HG03196 (cell line): ENCODE measurements around the gene BCL11B.

Experiments used
- ATAC-seq: cut with Tn5 transposase; IDR thresholded peaks from one replicate; pipeline ENCODE4 v1.9.1; 2021; ENCODE audit not compliant: unreplicated experiment

Gene BCL11B

DNA sequence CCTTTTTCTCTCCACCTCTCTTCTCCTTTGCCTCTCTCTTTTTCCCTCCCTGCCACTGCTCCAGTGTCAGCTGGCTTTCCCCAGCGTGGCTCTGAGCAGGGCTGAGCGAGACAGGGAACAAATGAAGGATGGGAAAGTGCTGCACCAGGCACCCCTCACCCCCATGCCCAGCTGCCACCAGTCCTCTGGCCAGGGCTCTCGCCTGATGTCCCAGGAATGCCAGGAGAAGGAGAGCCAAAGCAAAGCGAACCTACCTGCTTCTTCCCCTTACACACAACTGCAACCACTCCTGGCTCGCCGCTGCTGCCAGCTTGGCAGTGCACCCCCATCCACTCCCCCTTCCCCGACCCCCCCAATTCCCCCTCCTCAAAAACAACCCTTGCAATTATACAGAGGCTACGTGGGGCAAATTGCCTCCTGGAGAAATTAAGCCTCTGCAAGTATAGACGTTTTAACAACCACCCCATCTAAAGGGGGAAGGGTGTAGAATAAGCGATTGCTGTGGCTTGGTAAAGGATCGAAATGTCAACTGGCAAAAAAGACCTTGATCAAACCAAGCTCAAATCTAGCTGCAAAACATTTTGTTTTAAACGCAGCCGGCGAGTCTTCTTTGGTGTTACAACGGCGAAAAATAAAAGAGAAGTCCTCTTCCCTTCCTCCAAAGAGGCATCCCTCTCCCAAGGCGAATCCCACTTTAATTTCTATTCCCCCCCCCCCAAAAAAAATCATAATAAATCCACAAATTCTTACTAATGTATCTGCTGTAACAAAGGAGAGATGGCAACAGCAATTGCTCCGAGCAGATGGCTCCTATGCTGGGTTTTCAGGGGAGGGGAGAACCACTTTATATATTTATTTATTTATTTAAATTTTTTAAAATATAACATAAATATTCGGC, 2.9 kb downstream of the BCL11B start:
- no peak for ATAC-seq

DNA sequence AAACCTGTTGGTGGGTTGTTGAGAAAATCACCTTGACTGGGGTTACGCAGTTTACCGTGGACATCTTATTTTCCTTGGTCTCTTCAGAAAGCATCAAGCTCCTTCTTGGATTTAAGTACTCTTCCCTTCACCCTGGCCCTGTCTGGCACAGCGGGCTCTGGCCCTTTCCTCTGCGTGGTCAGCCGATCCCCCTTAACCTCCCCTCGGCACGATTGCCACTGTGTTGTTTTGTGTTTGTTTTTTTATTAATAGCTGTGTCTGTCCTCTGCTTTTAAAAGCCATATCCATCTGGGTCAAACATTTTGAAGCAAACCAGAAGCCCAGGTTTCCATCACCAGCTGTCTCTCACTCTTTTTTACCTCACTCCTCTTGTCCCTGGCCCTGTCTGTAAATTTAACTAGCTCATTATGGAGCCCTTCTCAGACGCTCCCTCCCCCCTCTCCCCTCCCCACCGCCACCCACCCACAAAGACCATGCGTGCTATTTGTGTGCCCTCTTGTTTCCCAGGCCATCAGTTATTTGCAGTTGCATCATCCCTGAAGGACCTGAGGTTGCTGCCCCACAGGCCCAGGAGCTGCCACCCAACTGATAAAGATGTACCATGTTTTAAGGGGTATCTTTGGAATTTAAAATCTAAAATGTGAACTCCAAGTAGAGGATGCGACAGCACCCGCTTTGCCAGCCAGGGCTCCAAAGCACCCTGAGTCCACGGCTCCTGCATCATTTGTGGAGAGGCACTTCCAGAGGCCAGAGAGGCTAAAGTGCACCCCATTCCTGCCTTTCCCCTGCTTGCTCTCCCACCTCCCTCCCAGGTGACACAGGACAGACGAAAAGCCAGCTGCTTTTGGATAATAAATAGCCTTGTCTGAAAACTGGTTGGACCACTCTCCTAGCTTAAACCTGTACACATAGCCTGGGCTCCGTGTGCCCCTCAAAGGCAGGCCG, 3.9 kb downstream of the BCL11B start:
- no peak for ATAC-seq

- no peak for ATAC-seq
Observed at GRCh38 chr14:99267381-99267780, 4.6 kb downstream of the BCL11B start.

DNA sequence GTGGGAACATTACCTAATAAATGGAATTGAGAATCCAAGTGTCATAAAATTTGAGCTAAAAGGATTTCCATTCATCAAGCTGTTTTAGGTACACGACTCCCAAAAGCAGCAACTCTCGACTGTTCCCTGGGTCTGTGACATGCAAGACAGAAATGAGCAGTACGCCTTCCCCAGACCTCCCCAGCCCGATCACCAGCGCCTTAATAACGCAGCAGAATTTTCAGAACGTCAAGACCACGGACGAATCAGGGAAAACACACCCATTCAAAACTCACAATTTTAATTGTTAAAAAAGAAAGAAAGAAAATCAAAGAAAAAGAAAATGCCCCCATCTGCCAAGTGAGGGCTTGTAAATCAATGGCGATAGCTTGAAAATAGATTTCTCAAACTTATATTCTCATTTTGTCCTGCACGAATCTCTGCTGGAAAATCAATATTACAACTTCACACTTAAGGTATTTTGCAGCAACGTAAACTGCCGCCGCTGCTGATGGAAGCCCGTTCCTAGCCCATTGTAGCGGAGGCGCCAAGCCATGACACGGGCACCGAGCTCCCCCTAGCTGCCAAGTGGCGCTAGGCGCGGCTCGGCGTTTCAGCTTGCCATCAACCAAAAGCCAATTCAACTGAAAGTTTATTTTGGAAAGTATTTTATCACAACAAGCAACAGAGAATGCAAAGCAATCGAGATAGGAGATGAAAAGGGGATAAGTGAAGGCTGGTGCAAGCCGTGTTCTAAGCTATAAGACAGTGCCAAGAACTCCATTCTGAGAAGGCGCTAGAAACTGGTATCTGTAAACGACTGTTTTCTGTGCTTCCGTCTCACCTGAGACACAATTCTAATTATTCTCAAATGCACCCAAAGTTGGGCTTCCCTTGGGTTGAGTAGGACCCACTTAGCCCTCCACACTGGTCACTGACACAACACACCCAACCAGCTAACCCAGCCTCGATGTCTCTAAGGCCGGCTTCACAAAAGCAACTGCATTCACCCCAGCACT, 5.5 kb downstream of the BCL11B start:
- peak; percentile 87 for ATAC-seq

- no peak for ATAC-seq
Observed at GRCh38 chr14:99265571-99265970, 6.4 kb downstream of the BCL11B start.

DNA sequence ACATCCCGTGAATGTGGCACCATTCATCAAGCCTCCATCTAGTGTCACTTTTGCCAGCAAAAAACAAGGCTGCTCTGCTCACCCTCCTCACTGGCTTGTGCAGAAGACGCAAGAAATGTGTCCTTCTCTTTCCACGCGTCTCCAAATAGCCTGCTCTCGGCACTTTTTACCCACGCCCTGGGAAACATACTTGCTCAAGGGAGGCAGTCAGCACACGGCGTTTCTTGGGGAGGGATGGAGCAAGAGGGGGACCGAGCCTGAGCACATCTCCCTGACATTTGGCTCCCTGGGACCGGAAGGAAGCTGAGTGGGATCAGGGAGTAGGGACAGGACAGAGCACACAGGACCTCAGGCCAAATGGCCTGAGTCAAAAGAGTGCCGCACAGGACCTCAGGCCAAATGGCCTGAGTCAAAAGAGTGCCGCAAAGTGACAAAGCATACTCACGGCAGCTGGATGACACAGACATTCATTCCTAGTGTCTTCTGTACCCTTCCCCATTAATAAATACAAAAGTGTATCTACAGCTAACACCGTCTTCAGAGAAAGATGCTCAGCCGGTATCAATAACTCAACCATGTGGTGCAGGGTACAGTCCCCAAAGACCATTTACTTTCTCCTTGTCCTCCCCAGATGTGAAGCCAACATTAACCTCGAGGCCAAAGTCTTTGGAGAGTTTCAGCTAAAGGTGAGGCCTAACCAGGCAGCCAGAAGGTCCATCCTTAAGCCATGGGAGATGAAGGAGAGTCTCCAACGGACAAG, 7.1 kb downstream of the BCL11B start:
- ATAC-seq, result no peak

GRCh38 chr14:99263564-99264330, 8.2 kb downstream of the BCL11B start:
- no peak for ATAC-seq

DNA sequence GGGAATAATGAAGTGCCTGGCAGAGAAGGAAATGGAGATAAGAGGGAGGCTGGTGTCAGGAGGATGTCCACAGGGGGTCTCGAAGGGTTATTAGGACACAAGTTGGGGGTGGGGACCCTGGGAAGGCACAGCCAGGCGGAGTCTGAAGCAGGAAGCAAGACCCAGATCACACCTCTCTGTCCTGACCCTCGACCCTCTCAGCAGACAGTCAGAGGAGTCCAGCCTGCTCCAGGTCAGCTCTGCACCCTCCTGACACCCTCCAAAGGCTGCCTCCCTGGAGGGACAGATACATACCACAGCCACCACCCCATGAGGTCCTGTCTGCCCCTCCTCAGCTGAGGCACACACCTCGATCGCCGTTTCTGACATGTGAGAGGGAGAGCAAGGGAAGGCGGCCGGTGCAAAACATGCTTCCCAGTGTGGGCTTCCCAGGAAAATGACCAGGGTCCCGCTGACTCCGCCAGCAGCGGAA, 9.0 kb downstream of the BCL11B start:
- no peak for ATAC-seq

DNA sequence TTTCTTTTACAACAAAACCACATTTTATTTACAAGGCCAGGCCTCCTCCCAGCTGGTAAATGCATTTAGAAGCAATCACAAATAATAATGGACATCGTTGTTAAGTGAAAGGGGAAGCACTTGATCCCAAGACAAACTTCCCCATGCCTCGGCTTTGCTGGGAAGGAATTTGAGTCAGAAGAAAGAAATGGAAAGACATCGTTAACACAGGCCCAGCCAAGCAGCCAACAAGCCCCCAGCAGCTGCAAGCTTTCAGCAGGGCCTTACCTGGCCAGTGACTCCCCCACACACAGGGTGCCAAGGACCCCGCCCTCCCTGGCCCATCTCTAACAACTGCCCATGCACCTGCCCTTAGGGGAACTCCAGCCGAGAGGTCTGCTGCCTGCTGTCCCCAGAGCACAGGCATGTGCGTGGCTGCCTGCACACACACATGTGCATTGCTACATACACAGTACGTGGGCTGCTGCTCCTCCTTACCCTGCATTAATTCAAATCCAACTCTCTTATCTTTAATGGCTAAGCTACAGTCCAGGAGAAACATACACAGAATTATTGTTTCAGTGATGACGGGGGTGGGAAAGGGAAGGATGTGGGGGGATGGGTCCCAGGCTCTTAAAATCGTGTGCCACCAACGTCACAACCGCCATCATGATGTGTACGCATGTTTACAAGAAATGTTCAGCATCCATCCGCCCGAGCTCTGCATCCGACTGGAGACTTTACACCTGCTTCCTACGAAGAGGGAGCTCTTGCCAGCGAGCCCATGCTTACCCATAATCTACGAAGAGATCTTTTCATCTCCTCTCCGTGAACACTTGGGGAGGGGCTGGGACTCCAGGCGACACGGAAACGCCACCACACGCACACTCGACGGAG, 9.8 kb downstream of the BCL11B start:
- no peak for ATAC-seq

GRCh38 chr14:99260587-99261551, 11.1 kb downstream of the BCL11B start:
- ATAC-seq, result no peak

DNA sequence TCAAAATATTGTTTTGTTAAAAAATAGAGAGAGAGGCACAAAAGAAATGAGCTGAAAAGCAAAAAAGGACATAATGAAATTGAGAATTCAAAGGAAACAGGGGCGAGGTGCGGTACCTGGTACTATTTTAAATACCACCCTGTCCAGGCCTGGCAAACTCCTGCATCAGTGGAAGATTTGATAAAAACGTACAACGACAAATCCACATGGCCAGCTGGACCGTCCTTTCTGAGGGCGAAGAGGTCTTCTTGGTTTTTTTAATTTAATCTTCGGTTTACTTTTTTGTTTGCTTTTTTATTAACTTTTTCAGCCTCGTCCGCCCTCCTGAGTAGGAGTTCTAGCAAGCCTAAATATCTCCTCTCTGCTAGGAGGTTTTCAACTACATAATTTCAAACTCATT, 11.9 kb downstream of the BCL11B start:
- ATAC-seq, result no peak

DNA sequence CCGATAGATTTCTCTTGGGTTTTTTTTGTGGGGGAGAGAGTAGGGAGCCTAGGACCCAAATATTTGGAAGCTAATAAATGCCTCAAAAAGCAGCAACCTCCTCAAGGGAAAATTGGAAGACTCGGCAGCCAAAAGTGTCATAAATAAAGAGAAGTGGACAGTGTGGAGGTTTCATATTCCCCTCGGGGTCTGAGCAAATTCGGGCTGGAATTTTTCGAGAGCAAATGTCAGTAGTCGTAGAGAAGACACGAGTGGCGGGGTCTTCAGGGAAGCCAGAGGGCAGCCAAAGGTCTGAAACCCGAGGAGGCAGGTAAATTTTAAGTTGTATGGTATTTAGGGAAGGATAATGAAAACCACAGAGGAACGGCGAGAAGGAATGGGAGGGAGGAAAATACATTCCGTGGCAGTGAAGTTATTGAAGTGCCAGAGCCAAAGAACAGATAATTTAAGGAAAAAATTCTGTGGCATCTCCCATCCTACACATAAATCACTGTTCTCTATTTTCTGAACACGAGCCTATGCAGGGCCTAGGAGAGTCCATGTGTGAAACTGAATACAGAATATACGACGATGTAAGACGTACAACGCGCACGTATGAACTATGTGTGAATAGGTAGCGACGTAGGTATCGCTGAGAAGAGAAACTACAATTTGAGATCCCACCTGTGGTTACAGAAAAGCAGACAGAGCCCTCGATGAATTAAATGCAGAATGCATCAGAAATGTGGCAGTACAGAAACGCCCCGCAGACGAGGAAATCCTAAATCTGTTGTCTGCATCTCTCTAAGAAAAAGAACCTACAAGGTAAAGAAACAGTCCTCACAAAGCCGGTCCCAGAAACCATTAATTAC, 12.9 kb downstream of the BCL11B start:
- no peak for ATAC-seq

DNA sequence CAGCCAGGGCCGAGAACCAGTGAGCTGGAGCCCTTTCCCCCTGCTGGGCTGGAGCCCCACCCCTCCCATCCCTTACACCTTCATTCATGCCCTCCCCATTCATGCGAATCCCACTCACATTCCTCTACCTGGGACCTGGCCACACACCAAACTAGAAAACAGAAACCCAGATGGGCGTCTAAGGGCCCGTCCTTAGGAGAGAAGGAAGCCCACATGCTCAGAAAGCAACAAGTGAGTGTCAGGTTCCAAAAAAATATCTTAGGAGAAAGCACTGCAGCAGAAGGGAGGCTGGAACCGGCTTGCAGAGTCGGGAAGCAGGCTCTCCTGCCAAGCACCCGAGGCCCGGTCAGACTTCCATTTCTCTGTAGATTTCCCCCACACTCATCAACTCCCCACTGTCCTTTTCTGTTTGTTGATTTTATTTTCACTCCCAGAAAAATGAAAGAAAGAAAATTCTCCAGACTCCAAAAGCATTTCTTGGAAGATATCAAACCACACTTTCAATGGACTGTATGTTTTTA, 13.6 kb downstream of the BCL11B start:
- ATAC-seq, result no peak

DNA sequence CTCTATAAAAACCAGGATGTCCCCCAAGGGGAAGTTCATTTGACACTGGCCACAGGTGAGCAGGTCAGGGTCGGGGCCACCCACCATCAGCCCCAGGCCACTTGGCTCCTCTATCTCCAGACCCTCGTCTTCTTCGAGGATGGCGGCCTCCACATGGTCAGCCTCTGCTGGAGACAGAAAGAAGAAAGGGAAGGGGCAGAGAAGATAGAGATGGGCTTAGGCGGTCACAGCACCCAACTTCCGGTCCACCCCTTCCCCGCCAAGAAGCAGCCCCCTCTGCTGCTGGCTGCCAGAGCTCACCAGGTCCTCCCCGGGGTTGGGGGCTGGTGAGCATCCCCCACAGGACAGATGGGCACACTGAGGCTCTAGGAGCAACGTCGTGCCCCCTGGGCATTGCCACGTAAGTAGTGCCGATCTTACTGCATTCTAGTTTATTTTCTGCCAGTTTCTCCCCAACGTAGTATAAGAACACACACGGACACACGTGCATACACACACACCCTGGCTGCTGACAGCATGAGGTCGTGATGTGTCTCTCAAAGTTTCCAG, 14.2 kb downstream of the BCL11B start:
- no peak for ATAC-seq

- no peak for ATAC-seq
Observed at GRCh38 chr14:99257122-99257672, 14.8 kb downstream of the BCL11B start.
